ENCODE results near the gene CPT1A.

The CPT1A gene

DNA sequence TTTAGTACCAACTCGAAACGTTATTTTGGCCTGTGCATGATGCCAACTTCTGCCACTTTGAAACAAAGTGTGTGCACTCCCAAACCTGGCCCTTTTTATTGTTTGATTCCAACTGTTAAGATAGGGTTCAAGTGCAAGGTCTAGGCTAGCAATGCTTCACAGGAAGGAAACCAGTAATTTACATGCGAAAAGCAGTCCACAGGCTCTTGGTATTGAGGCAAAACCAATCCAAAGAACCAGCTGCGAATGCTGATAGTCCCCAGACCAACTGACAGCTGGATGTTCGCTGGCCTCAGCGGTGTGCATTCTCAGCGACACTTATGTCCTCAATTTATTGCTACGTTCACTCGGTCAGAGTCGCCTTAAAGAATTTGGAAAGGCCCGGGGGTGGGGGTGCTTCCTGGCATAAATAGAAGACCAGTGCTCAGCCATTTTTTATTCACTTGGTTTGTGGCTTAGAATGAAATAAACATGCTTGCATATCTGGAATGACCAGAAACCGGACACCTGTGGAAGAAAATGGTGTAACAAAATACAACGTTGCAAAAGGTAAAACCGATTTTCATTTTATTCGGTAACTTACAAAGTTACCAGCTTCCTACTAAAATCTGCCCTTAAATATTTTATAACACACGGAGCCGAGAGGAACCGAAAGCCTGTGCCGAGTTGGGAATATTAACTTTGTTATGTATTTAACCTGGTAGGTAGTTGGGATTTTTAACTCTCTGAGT lies 1.6 kb downstream of the CPT1A start:
- peak overlapping the region; percentile 68 for H3K4me3 ChIP-seq (ENCODE audit: low read depth, low read length)
- no peaks in the 10 kb centered on the region for H3K36me3 ChIP-seq (ENCODE audit: control insufficient read depth, insufficient read depth, low read length)
- peaks cover 40% of the 10 kb centered on the region for H3K4me1 ChIP-seq (ENCODE audit: control insufficient read depth, insufficient read depth, low read length)
- no peak overlapping the region for H3K9ac ChIP-seq (ENCODE audit: low read depth, low read length)
- peaks cover 47% of the 10 kb centered on the region for H3K27me3 ChIP-seq (ENCODE audit: control insufficient read depth, insufficient read depth, low read length)
- H3K9me3 ChIP-seq (ENCODE audit: control insufficient read depth, insufficient read depth, low read length), result no peaks in the 10 kb centered on the region
- peak overlapping the region; percentile 90 for H3K27ac ChIP-seq (ENCODE audit: low read depth, low read length)

DNA sequence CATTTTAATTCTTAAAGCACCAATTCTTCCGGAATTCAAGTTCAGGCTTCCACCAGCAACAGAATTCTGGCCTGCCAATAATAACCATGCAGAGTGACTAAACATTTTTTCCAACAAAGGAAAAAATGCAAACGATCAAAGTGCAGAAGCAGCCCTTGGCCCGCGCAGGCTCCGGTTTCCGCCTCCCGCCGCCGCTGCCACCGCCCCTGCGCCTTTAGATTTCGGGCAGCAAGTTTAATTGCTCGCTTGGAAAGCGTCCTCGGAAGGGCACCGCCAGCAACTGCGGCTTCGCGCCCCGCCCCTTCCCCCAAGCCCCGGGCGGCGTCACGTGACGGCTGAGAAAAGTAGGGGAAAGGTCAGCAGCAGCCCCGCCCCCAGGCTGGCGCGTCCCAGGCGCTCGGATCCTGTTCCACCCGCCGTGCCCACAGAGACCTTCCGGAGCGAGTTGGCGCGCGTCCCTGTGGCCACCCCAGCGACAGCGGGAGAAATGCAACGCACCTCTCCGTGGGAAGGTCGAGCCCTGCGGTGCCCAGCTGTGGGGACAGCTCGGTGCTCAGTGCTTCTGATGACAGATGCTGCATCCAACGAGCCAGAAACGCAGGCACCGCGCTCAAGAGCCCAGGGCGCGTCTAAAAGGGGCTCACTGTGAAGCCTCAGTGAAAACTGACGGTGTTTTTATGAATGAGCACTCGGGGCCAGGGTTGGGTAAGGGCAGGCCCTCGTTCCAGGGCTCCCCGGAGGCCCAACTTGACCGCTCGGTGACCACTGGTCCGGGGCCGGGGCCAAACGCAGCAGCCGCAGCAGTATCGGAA lies 2.5 kb downstream of the CPT1A start:
- H3K27ac ChIP-seq (ENCODE audit: low read depth, low read length), result peak overlapping the region; percentile 90
- H3K9ac ChIP-seq (ENCODE audit: low read depth, low read length), result peak overlapping the region; percentile 42
- peaks cover 35% of the 10 kb centered on the region for H3K4me1 ChIP-seq (ENCODE audit: control insufficient read depth, insufficient read depth, low read length)
- H3K36me3 ChIP-seq (ENCODE audit: control insufficient read depth, insufficient read depth, low read length), result no peaks in the 10 kb centered on the region
- H3K27me3 ChIP-seq (ENCODE audit: control insufficient read depth, insufficient read depth, low read length), result peaks cover 39% of the 10 kb centered on the region
- peak overlapping the region; percentile 68 for H3K4me3 ChIP-seq (ENCODE audit: low read depth, low read length)
- no peaks in the 10 kb centered on the region for H3K9me3 ChIP-seq (ENCODE audit: control insufficient read depth, insufficient read depth, low read length)

GRCh38 chr11:68838572-68838964 lies 3.1 kb downstream of the CPT1A start:
- Histone ChIP-seq H3K27ac (ENCODE audit: low read depth, low read length) (peak overlapping the region; percentile 90), H3K4me3 (ENCODE audit: low read depth, low read length) (peak overlapping the region; percentile 68), H3K9ac (ENCODE audit: low read depth, low read length) (peak overlapping the region; percentile 42), H3K9me3 (ENCODE audit: control insufficient read depth, insufficient read depth, low read length) (no peaks in the 10 kb centered on the region), H3K27me3 (ENCODE audit: control insufficient read depth, insufficient read depth, low read length) (peaks cover 32% of the 10 kb centered on the region), H3K4me1 (ENCODE audit: control insufficient read depth, insufficient read depth, low read length) (peaks cover 31% of the 10 kb centered on the region), H3K36me3 (ENCODE audit: control insufficient read depth, insufficient read depth, low read length) (no peaks in the 10 kb centered on the region)

DNA sequence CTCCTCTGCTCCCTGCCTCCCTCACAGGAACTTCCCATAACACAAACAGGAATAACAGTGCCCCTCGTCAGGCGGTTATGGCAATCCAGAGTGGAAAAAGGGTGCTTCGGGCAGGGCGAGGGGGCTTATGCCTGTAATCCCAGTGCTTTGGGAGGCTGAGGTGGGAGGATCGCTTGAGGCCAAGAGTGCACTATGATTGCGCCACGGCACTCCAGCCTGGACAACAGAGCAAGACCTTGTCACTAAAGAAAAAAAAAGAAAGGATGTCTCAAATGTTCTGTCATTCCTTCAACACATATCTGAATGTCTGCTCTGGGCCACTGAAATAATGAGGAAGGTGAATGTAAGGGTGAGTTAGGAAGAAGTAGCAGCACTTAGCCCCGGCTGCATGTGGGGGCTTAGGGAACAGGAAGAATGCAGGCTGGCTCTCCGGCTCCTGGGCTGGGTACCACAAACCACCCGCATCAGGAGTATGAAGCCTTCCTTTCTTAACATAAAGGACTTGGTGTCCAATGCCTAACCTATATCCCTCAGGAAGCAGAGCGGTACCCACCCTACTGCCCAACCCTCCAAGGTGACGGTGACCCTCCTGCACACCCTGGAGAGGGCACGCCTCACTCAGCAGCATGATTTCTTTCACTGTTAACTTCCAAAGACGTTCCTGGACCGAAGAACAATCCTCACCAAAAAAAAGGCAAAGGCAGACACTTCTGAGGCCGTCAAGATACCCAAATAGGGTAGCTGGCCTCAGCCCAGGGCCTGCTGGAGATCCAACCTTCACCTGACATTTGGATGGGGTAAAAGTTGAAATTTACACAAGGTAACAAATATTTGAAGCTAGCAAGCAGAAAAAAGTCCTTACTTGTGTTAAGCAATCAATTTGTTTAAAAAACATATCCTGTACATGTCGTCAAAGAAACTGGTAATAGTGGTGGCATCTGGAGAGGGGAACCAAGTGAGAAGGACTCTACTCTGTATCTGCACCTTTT lies 3.8 kb downstream of the CPT1A start:
- Histone ChIP-seq H3K36me3 (ENCODE audit: control insufficient read depth, insufficient read depth, low read length) (no peaks in the 10 kb centered on the region), H3K9me3 (ENCODE audit: control insufficient read depth, insufficient read depth, low read length) (no peaks in the 10 kb centered on the region), H3K4me1 (ENCODE audit: control insufficient read depth, insufficient read depth, low read length) (peaks cover 25% of the 10 kb centered on the region), H3K27me3 (ENCODE audit: control insufficient read depth, insufficient read depth, low read length) (peaks cover 25% of the 10 kb centered on the region), H3K27ac (ENCODE audit: low read depth, low read length) (no peak overlapping the region), H3K9ac (ENCODE audit: low read depth, low read length) (no peak overlapping the region), H3K4me3 (ENCODE audit: low read depth, low read length) (no peak overlapping the region)

DNA sequence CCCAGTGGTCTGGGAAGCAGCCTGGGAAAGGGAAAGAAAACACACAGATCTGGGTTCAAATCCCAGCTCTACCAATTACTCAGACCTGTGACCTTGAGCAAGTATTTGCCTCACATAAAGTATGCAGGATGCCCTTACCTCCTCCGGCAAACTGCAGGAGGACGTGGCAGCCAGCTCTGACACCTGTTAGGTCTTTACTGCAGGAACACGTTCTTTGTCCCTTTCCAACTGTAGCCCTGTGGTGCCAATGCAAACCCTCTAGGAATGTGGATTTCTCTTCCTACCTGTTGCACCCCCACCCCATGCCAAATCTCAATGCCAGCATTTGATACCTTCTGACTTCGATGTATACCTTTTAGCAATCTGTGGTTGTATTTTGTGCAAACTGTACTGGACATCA lies 6.0 kb downstream of the CPT1A start:
- peaks cover 32% of the 10 kb centered on the region for H3K4me1 ChIP-seq (ENCODE audit: control insufficient read depth, insufficient read depth, low read length)
- no peaks in the 10 kb centered on the region for H3K9me3 ChIP-seq (ENCODE audit: control insufficient read depth, insufficient read depth, low read length)
- H3K4me3 ChIP-seq (ENCODE audit: low read depth, low read length), result no peak overlapping the region
- no peaks in the 10 kb centered on the region for H3K36me3 ChIP-seq (ENCODE audit: control insufficient read depth, insufficient read depth, low read length)
- H3K27me3 ChIP-seq (ENCODE audit: control insufficient read depth, insufficient read depth, low read length), result peaks cover 7% of the 10 kb centered on the region; the same call in 1 of the 2 replicates
- H3K9ac ChIP-seq (ENCODE audit: low read depth, low read length), result no peak overlapping the region
- no peak overlapping the region for H3K27ac ChIP-seq (ENCODE audit: low read depth, low read length)

GRCh38 chr11:68835328-68835727 lies 6.4 kb downstream of the CPT1A start:
- H3K9ac ChIP-seq (ENCODE audit: low read depth, low read length), result no peak overlapping the region
- H3K9me3 ChIP-seq (ENCODE audit: control insufficient read depth, insufficient read depth, low read length), result no peaks in the 10 kb centered on the region
- H3K36me3 ChIP-seq (ENCODE audit: control insufficient read depth, insufficient read depth, low read length), result no peaks in the 10 kb centered on the region
- H3K27ac ChIP-seq (ENCODE audit: low read depth, low read length), result no peak overlapping the region
- no peak overlapping the region for H3K4me3 ChIP-seq (ENCODE audit: low read depth, low read length)
- H3K27me3 ChIP-seq (ENCODE audit: control insufficient read depth, insufficient read depth, low read length), result peaks cover 4% of the 10 kb centered on the region; the same call in 1 of the 2 replicates
- peaks cover 34% of the 10 kb centered on the region for H3K4me1 ChIP-seq (ENCODE audit: control insufficient read depth, insufficient read depth, low read length)

DNA sequence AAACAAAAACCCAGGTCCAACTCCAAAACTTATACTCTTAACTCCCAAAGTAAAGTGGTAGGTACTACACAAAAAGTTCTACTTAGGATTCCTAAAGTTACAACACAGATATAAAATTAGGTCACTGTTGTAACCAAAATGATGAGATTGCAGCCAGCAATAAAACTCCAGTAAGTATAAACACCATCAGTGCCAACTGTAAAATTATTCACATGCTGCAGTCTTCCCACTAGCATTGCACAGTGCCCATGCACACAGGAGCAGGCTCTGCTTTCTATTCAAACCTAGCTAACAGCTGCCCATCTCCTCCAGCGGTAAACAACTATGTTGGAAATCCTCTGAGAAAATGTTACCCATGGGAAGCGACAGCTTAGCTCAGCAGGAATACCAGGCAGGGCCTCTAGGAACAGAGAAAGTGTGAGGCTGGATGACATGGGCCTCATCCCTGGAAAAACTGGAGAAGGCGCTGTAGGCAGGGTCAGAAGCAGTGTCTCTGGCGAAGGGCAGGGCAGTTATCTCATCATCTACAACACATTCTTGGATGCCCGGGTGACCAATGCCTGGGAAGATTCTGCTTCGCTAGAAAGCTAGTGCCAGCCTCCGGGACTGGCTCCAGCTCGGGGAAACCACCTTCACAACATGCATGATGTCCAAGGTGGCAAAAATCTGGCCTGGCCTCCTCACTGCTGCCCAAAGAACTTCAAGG lies 9.1 kb downstream of the CPT1A start:
- no peaks in the 10 kb centered on the region for H3K36me3 ChIP-seq (ENCODE audit: control insufficient read depth, insufficient read depth, low read length)

DNA sequence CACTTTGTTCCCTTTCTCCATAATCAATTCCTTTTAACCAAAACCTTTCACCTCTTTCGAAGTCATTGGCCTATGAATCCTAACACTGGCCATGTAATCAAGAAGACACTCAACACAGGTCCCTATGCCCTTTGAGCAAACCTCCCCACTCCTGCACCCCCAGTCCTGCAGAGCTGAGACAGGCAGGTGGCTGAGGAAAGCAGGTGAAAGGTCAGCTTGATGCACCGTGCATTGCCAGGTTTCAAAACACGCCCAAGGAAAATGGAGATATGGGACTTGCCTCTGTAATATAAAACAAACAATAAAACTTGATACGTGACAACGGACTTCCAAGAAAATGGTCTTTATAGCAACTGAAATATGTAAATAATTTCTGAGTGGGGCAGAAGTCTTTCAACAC lies 10.6 kb downstream of the CPT1A start:
- Histone ChIP-seq H3K27me3 (ENCODE audit: control insufficient read depth, insufficient read depth, low read length) (no peaks in the 10 kb centered on the region), H3K36me3 (ENCODE audit: control insufficient read depth, insufficient read depth, low read length) (no peaks in the 10 kb centered on the region), H3K4me3 (ENCODE audit: low read depth, low read length) (no peak overlapping the region), H3K27ac (ENCODE audit: low read depth, low read length) (no peak overlapping the region), H3K4me1 (ENCODE audit: control insufficient read depth, insufficient read depth, low read length) (peaks cover 20% of the 10 kb centered on the region), H3K9ac (ENCODE audit: low read depth, low read length) (no peak overlapping the region), H3K9me3 (ENCODE audit: control insufficient read depth, insufficient read depth, low read length) (no peaks in the 10 kb centered on the region)

More for the DNA sequence above, 9.1 kb downstream of the CPT1A start:
- Histone ChIP-seq H3K4me1 (ENCODE audit: control insufficient read depth, insufficient read depth, low read length) (peaks cover 20% of the 10 kb centered on the region), H3K27me3 (ENCODE audit: control insufficient read depth, insufficient read depth, low read length) (no peaks in the 10 kb centered on the region), H3K27ac (ENCODE audit: low read depth, low read length) (no peak overlapping the region), H3K4me3 (ENCODE audit: low read depth, low read length) (no peak overlapping the region), H3K9me3 (ENCODE audit: control insufficient read depth, insufficient read depth, low read length) (no peaks in the 10 kb centered on the region), H3K9ac (ENCODE audit: low read depth, low read length) (no peak overlapping the region)

DNA sequence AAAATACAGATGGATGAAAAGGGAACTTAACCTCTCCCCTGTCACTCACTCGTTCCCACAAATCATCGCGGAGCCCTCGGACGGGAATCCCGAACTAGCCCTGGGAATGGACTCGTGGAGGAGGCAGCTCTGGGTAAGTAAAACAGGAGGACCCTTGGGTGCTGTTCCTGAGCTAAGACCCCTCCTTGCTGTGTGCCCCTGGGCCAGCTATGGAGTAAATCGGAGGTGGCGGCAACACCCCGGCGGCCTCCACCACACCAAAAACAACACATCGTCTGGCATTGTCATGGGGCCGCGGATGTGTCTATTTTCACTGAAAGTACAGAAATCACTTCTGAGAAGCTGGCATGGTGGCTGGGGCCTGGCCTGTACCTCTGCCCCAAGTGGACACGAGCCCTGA lies 12.1 kb downstream of the CPT1A start:
- Histone ChIP-seq H3K27ac (ENCODE audit: low read depth, low read length) (no peak overlapping the region), H3K4me1 (ENCODE audit: control insufficient read depth, insufficient read depth, low read length) (peaks cover 14% of the 10 kb centered on the region), H3K4me3 (ENCODE audit: low read depth, low read length) (no peak overlapping the region), H3K36me3 (ENCODE audit: control insufficient read depth, insufficient read depth, low read length) (no peaks in the 10 kb centered on the region), H3K9me3 (ENCODE audit: control insufficient read depth, insufficient read depth, low read length) (no peaks in the 10 kb centered on the region), H3K9ac (ENCODE audit: low read depth, low read length) (no peak overlapping the region), H3K27me3 (ENCODE audit: control insufficient read depth, insufficient read depth, low read length) (no peaks in the 10 kb centered on the region)

GRCh38 chr11:68828957-68829356 lies 12.8 kb downstream of the CPT1A start:
- H3K36me3 ChIP-seq (ENCODE audit: control insufficient read depth, insufficient read depth, low read length), result no peaks in the 10 kb centered on the region
- H3K27ac ChIP-seq (ENCODE audit: low read depth, low read length), result no peak overlapping the region
- H3K4me1 ChIP-seq (ENCODE audit: control insufficient read depth, insufficient read depth, low read length), result peaks cover 14% of the 10 kb centered on the region
- no peak overlapping the region for H3K4me3 ChIP-seq (ENCODE audit: low read depth, low read length)
- H3K27me3 ChIP-seq (ENCODE audit: control insufficient read depth, insufficient read depth, low read length), result no peaks in the 10 kb centered on the region
- H3K9ac ChIP-seq (ENCODE audit: low read depth, low read length), result no peak overlapping the region
- H3K9me3 ChIP-seq (ENCODE audit: control insufficient read depth, insufficient read depth, low read length), result no peaks in the 10 kb centered on the region

Measured in HUES48 (cell line).